ENCODE data around the gene STRN4. TPM values are rescaled to one million over a fixed set of nuclear protein-coding genes. Genes with fewer than 3 reads are reported as not detected.

STRN4 gene
- total and polyA plus RNA-seq, 9 of the 15 experiments (the other 6 are each of a cell fraction or from before 2014, with no cell fraction given): 0.62 to 83.7 (median 36.9) TPM

DNA sequence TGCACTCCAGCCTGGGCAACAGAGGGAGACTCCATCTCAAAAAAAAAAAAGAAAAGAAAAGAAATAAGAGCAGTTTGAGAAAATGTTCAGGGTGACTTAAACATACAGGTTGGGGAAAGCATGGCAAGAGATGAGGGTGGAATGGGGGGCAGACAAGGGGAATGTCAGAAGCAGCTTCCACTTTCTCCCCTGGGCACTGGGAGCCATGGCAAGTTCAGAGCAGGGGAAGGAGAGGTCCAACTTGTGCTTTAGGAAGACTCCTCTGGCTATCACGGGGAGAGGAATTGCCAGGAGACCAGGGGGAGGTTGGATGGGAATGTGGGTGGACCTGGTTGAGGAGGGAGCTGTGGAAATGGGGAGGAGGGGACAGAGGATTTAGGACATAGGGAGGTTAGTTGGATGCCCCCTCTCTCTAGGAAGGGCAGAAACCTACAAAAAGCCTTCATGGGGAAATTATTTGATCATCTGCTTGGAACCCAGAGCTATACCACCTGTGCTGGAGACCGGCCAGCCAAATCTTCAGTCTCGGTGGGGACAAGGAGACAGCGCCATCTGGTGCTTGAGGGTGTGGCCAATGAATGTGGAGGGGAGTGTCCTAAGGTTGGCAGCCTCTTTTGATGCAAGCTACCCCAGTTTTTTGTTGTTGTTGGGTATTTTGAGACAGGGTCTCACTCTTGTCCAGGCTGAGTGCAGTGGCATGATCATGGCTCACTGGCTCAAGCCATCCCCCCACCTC lies 7.3 kb upstream of the STRN4 start (continued):
- no peak for TF ChIP-seq ZNF561 (CRISPR knock-in tag; conservative IDR thresholded peaks at IDR 0.05)
- TF ChIP-seq STAG1 (CRISPR knock-in tag; IDR thresholded peaks at IDR 0.05; ENCODE audit: borderline replicate concordance): peak; percentile 12; the same call in 1 of the 2 replicates
- TF ChIP-seq ZNF695 (CRISPR knock-in tag; IDR thresholded peaks at IDR 0.05): no peak
- TF ChIP-seq ZEB2 (IDR thresholded peaks at IDR 0.05): 0 out of 2 replicates have a peak, but pooled peaks have one; percentile 26
- no peak for TF ChIP-seq TGIF2 (CRISPR knock-in tag; IDR thresholded peaks at IDR 0.05)
- TF ChIP-seq ZNF24 (IDR thresholded peaks at IDR 0.05): no peak
- no peak for TF ChIP-seq CCNT2 (IDR thresholded peaks at IDR 0.05; ENCODE audit: borderline replicate concordance, extremely low read depth, insufficient read length, low read depth, low read length)
- 0 out of 4 replicates have a peak, but pooled peaks of 1 of the 2 experiments have one; percentile 23 for TF ChIP-seq RCOR1 (IDR thresholded peaks at IDR 0.05; ENCODE audit: borderline replicate concordance in 1 of 2, low read depth in 2 of 2, low read length in 2 of 2)
- no peak for TF ChIP-seq BRCA1 (IDR thresholded peaks at IDR 0.05)
- no peak for TF ChIP-seq BRCA1 (CRISPR knock-in tag; IDR thresholded peaks at IDR 0.05)
- TF ChIP-seq, protein P1, sequence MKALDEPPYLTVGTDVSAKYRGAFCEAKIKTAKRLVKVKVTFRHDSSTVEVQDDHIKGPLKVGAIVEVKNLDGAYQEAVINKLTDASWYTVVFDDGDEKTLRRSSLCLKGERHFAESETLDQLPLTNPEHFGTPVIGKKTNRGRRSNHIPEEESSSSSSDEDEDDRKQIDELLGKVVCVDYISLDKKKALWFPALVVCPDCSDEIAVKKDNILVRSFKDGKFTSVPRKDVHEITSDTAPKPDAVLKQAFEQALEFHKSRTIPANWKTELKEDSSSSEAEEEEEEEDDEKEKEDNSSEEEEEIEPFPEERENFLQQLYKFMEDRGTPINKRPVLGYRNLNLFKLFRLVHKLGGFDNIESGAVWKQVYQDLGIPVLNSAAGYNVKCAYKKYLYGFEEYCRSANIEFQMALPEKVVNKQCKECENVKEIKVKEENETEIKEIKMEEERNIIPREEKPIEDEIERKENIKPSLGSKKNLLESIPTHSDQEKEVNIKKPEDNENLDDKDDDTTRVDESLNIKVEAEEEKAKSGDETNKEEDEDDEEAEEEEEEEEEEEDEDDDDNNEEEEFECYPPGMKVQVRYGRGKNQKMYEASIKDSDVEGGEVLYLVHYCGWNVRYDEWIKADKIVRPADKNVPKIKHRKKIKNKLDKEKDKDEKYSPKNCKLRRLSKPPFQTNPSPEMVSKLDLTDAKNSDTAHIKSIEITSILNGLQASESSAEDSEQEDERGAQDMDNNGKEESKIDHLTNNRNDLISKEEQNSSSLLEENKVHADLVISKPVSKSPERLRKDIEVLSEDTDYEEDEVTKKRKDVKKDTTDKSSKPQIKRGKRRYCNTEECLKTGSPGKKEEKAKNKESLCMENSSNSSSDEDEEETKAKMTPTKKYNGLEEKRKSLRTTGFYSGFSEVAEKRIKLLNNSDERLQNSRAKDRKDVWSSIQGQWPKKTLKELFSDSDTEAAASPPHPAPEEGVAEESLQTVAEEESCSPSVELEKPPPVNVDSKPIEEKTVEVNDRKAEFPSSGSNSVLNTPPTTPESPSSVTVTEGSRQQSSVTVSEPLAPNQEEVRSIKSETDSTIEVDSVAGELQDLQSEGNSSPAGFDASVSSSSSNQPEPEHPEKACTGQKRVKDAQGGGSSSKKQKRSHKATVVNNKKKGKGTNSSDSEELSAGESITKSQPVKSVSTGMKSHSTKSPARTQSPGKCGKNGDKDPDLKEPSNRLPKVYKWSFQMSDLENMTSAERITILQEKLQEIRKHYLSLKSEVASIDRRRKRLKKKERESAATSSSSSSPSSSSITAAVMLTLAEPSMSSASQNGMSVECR (CRISPR knock-in tag; IDR thresholded peaks at IDR 0.05): no peak
- TF ChIP-seq HSF4 (CRISPR knock-in tag; IDR thresholded peaks at IDR 0.05; ENCODE audit: borderline replicate concordance): no peak
- TF ChIP-seq MEIS2 (IDR thresholded peaks at IDR 0.05; ENCODE audit: partially characterized antibody): no peak
- TF ChIP-seq, protein P2, sequence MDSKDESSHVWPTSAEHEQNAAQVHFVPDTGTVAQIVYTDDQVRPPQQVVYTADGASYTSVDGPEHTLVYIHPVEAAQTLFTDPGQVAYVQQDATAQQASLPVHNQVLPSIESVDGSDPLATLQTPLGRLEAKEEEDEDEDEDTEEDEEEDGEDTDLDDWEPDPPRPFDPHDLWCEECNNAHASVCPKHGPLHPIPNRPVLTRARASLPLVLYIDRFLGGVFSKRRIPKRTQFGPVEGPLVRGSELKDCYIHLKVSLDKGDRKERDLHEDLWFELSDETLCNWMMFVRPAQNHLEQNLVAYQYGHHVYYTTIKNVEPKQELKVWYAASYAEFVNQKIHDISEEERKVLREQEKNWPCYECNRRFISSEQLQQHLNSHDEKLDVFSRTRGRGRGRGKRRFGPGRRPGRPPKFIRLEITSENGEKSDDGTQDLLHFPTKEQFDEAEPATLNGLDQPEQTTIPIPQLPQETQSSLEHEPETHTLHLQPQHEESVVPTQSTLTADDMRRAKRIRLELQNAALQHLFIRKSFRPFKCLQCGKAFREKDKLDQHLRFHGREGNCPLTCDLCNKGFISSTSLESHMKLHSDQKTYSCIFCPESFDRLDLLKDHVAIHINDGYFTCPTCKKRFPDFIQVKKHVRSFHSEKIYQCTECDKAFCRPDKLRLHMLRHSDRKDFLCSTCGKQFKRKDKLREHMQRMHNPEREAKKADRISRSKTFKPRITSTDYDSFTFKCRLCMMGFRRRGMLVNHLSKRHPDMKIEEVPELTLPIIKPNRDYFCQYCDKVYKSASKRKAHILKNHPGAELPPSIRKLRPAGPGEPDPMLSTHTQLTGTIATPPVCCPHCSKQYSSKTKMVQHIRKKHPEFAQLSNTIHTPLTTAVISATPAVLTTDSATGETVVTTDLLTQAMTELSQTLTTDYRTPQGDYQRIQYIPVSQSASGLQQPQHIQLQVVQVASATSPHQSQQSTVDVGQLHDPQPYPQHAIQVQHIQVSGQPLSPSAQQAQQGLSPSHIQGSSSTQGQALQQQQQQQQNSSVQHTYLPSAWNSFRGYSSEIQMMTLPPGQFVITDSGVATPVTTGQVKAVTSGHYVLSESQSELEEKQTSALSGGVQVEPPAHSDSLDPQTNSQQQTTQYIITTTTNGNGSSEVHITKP (IDR thresholded peaks at IDR 0.05; ENCODE audit: partially characterized antibody): no peak
- TF ChIP-seq ZBTB17 (CRISPR knock-in tag; IDR thresholded peaks at IDR 0.05): no peak
- TF ChIP-seq CHD1 (IDR thresholded peaks at IDR 0.05; ENCODE audit: low read length): no peak
- no peak for TF ChIP-seq ZFP36 (IDR thresholded peaks at IDR 0.05; ENCODE audit: low read depth, low read length, partially characterized antibody)
- no peak for TF ChIP-seq C11orf30 (IDR thresholded peaks at IDR 0.05; ENCODE audit: low read depth)
- no peak for TF ChIP-seq NCOA2 (IDR thresholded peaks at IDR 0.05; ENCODE audit: partially characterized antibody in 2 of 2)
- TF ChIP-seq SMARCA4 (IDR thresholded peaks at IDR 0.05): 0 out of 2 replicates have a peak, but pooled peaks have one; percentile 23
- no peak for TF ChIP-seq SAP30 (IDR thresholded peaks at IDR 0.05; ENCODE audit: borderline replicate concordance, insufficient read depth, low read depth, low read length, poor library complexity, severe bottlenecking)
